Tibial nerve (tissue), 4 donors: Measurements from ENCODE around the gene CERS1. TPM values are rescaled to one million over a fixed set of nuclear protein-coding genes. Genes with fewer than 3 reads are reported as not detected.

Experiments
- DNase-seq, 2 donors: peaks; one replicate each; pipeline ENCODE4 v3.0.0-alpha.2; 2019; ENCODE audit warnings: low spot score in 2 of 2
- H3K27ac ChIP-seq, 4 donors: fragments of 200-600 bp; sonication (generic) in 3 of 4; one replicate each; pipeline ENCODE4 v1.5.1; 2017 to 2019; ENCODE audit warnings: mild to moderate bottlenecking in 1 of 4
- H3K27me3 ChIP-seq, 2 donors: fragments of 200-600 bp; sonication (generic) in 1 of 2; one replicate each; pipeline versions ENCODE4 v1.5.1 to v1.6.0; 2017 to 2019
- H3K36me3 ChIP-seq, 3 donors: fragments of 200-600 bp; sonication (generic); one replicate each; pipeline ENCODE4 v1.5.1; 2018 to 2019
- H3K4me1 ChIP-seq, 4 donors: fragments of 200-600 bp; sonication (generic) in 3 of 4; one replicate each; pipeline ENCODE4 v1.5.1; 2017 to 2019
- H3K4me3 ChIP-seq, 4 donors: fragments of 200-600 bp; sonication (generic) in 3 of 4; one replicate each; pipeline ENCODE4 v1.5.1; 2017 to 2019; ENCODE audit warnings: mild to moderate bottlenecking in 1 of 4, moderate library complexity in 1 of 4
- H3K9me3 ChIP-seq, 4 donors: fragments of 200-600 bp; sonication (generic) in 3 of 4; one replicate each; pipeline ENCODE4 v1.5.1; 2017 to 2019
- EP300 ChIP-seq, 2 donors: sonication (generic); formaldehyde crosslinking; IDR thresholded peaks; one replicate each; pipeline ENCODE4 v1.6.1; 2017; ENCODE audit warnings: antibody characterized with exemption in 2 of 2, mild to moderate bottlenecking in 1 of 2
- POLR2A ChIP-seq, 2 donors: fragments of 450-650 bp; IDR thresholded peaks; one replicate each; pipeline ENCODE4 v1.6.1; 2017; ENCODE audit warnings: antibody characterized with exemption in 2 of 2, mild to moderate bottlenecking in 2 of 2, moderate library complexity in 2 of 2
- WGBS, 2 donors: methylation state at CpG; one replicate each; pipeline ENCODE4 v1.1.5; 2018; 5-methylcytosine and 5-hydroxymethylcytosine counted together
- total RNA-seq, 4 donors: library from RNA; depleted of rRNA; stranded (reverse); fragments of >200 nt; gene quantifications; one replicate each; pipeline ENCODE4 v1.1.0, GENCODE V29; 2016
- TF ChIP-seq, protein P1 (sequence below), 5 experiments: fragments of 200-600 bp in 3 of 5; fragments of 450-650 bp in 2 of 5; sonication (generic) in 3 of 5; IDR thresholded peaks; one replicate each; pipeline ENCODE4 v1.5.1; 2016 to 2019; ENCODE audit warnings: antibody characterized with exemption in 5 of 5, mild to moderate bottlenecking in 3 of 5, moderate library complexity in 2 of 5

The CERS1 gene
- total RNA-seq, 4 donors from 2014 or later: 7.0 to 14.9 (median 13.4) TPM

DNA sequence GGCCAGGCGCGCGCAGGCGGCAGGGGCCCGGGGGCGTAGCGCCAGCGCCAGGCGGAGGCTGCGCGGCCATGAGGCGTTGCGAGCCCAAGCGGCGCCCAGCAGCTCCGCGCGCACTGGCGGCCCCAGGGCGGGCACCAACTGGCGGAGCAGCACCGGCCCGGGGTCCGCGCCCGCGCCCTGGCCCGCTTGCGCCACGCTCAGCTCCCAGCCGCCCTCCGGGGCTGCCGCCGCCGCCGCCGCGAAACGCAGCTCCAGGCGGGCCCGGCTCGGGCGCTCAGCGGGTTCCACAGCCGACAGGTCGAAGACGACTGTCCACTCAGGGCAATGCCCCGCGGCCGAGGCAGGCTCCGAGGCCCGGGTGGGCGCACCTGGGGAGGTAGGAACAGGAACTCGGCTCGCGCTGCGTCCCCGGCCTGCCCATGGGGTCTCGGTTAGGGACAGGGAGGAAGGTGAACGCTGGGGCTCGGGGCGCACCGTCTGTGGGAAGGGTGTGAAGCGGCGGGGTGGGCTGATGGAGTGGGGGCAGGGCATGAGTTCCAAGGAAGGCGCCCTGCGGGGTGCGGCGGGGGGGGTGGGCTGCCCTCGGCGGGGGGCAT is 26.8 kb downstream of the CERS1 start:
- H3K9me3 ChIP-seq: no peaks in the 10 kb centered on the region
- H3K27ac ChIP-seq: no peak overlapping the region
- peaks cover 6 to 58% (median 17%) of the 10 kb centered on the region in 3 donors for H3K36me3 ChIP-seq
- H3K4me1 ChIP-seq: peaks cover 0 to 22% (median 10%) of the 10 kb centered on the region in 4 donors
- WGBS, 2 donors: 51 to 69% methylated on average over 39 to 52 of the region's 71 CpGs
- H3K27me3 ChIP-seq: no peaks in the 10 kb centered on the region
- no peak overlapping the region for H3K4me3 ChIP-seq
- no peak for DNase-seq
- no peak for TF ChIP-seq POLR2A (IDR thresholded peaks at IDR 0.05)
- TF ChIP-seq EP300 (IDR thresholded peaks at IDR 0.05): no peak
- TF ChIP-seq, protein P1, sequence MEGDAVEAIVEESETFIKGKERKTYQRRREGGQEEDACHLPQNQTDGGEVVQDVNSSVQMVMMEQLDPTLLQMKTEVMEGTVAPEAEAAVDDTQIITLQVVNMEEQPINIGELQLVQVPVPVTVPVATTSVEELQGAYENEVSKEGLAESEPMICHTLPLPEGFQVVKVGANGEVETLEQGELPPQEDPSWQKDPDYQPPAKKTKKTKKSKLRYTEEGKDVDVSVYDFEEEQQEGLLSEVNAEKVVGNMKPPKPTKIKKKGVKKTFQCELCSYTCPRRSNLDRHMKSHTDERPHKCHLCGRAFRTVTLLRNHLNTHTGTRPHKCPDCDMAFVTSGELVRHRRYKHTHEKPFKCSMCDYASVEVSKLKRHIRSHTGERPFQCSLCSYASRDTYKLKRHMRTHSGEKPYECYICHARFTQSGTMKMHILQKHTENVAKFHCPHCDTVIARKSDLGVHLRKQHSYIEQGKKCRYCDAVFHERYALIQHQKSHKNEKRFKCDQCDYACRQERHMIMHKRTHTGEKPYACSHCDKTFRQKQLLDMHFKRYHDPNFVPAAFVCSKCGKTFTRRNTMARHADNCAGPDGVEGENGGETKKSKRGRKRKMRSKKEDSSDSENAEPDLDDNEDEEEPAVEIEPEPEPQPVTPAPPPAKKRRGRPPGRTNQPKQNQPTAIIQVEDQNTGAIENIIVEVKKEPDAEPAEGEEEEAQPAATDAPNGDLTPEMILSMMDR (IDR thresholded peaks at IDR 0.05): no peak

DNA sequence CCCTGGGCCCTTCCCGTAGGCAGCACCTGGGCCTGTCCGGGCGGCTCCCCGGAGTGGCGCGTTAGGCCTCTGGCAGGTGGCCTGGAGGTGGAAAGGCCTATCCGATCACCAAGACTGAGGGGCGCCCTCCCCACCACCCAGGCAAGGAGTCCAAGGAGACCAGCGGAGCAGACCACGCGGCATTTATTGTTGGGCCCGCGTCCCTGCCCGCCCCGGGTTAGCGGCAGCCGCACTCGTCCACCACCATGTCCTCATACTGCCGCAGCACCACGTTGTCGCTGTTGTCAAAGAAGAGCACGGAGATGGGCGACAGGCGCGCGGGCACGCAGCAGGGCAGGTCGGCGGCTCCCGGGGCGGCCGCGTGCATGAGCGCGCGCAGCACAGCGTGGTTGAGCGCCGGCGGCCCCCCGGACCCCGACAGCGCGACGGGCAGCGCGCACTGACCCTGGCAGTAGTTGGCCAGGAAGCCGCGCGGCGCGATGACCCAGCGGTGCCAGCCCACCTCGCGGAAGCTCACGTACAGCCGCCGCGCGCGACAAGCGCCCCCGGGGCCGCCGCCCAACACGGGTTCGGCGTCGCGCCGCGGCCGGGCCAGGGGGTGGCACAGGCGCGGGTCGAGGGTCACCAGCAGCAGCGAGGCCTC is 27.5 kb downstream of the CERS1 start:
- peaks cover 0 to 22% (median 10%) of the 10 kb centered on the region in 4 donors for H3K4me1 ChIP-seq
- no peak for DNase-seq
- H3K27me3 ChIP-seq: no peaks in the 10 kb centered on the region
- no peaks in the 10 kb centered on the region for H3K9me3 ChIP-seq
- 57 to 80% methylated on average over 54 to 64 of the region's 77 CpGs for WGBS, 2 donors
- H3K27ac ChIP-seq: no peak overlapping the region
- H3K36me3 ChIP-seq: peaks cover 9 to 62% (median 23%) of the 10 kb centered on the region in 3 donors
- TF ChIP-seq, protein P1 (IDR thresholded peaks at IDR 0.05): no peak
- TF ChIP-seq EP300 (IDR thresholded peaks at IDR 0.05) (no peak), POLR2A (IDR thresholded peaks at IDR 0.05) (no peak)
- H3K4me3 ChIP-seq: no peak overlapping the region

DNA sequence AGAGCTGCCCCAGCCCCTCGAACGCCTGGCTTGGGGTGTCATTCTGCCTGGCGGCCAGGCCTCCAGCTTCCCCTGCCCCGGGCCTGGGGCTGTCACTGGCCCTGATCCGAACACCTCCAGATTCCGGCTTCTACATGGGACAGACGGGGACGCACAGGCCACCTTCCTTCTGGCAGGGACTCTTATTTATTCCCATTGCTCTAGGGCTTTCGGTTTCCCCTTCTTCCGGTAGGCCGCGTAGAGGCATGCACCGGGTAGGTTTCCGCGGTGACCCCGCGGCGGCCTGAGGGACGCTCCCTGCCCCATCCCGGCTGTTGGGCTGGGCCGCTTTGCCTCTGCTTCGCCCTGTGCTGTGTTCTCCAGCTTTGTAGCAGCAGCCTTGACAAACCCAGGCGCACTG is 28.2 kb downstream of the CERS1 start:
- Histone ChIP-seq H3K27me3 (no peaks in the 10 kb centered on the region), H3K27ac (no peak overlapping the region), H3K36me3 (peaks cover 11 to 70% (median 31%) of the 10 kb centered on the region in 3 donors), H3K4me3 (no peak overlapping the region), H3K9me3 (no peaks in the 10 kb centered on the region), H3K4me1 (peaks cover 0 to 22% (median 10%) of the 10 kb centered on the region in 4 donors)
- no peak for DNase-seq
- WGBS, 2 donors: 94 to 95% methylated on average over 23 of the region's 23 CpGs
- TF ChIP-seq, protein P1 (IDR thresholded peaks at IDR 0.05): no peak
- TF ChIP-seq EP300 (IDR thresholded peaks at IDR 0.05) (no peak), POLR2A (IDR thresholded peaks at IDR 0.05) (no peak)

DNA sequence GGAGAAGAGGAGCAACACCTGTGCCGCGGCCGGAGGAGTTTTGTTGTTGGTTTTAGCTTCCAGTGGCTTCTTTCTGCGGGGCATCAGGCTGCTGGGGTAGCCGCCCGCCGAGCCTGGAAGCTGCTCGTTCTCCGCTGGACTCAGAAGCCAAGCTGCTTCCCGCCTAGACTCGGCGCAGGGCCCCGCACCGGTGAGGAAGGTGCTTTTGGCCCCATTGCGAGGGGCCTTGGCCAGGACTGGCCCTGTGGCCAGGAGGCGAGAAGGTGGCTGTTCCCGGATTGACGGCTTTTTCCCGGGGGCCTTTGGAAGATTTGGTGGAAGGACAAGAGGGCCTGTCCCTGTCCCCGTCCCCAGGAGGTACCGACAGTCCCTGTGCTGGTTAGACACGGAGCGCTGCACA is 28.8 kb downstream of the CERS1 start:
- peaks cover 0 to 22% (median 10%) of the 10 kb centered on the region in 4 donors for H3K4me1 ChIP-seq
- H3K9me3 ChIP-seq: no peaks in the 10 kb centered on the region
- H3K36me3 ChIP-seq: peaks cover 11 to 75% (median 31%) of the 10 kb centered on the region in 3 donors
- no peak for DNase-seq
- no peaks in the 10 kb centered on the region for H3K27me3 ChIP-seq
- H3K4me3 ChIP-seq: no peak overlapping the region
- no peak overlapping the region for H3K27ac ChIP-seq
- WGBS, 2 donors: 88 to 92% methylated on average over 20 to 22 of the region's 23 CpGs
- TF ChIP-seq EP300 (IDR thresholded peaks at IDR 0.05) (no peak), POLR2A (IDR thresholded peaks at IDR 0.05) (no peak)
- TF ChIP-seq, protein P1 (IDR thresholded peaks at IDR 0.05): no peak

DNA sequence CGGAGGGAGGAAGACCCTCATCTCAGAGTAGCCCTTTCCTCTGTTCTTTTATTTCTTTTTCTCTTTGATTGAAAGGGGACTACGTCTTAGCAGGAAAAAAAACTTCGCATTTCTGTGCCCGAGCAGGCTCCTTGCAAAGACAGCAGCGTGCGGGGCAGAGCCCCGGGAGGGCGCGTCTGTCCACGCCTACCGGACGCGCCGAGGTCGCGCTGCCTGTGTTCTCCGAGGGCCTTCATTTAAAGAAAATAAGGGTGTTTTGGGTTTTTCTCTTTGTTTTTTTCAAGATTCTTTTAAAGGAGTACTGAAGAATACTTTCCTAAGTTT is 29.2 kb downstream of the CERS1 start:
- no peak for DNase-seq
- WGBS, 2 donors: 67 to 69% methylated on average over 17 of the region's 17 CpGs
- H3K9me3 ChIP-seq: no peaks in the 10 kb centered on the region
- TF ChIP-seq, protein P1 (IDR thresholded peaks at IDR 0.05): peak in 2 of 5 experiments; percentile 13 to 19
- no peak for TF ChIP-seq EP300 (IDR thresholded peaks at IDR 0.05)
- no peak for TF ChIP-seq POLR2A (IDR thresholded peaks at IDR 0.05)
- H3K4me3 ChIP-seq: no peak overlapping the region
- H3K36me3 ChIP-seq: peaks cover 11 to 80% (median 31%) of the 10 kb centered on the region in 3 donors
- H3K27ac ChIP-seq: peak overlapping the region in 1 of 4 donors; percentile 8
- H3K27me3 ChIP-seq: no peaks in the 10 kb centered on the region
- peaks cover 0 to 22% (median 10%) of the 10 kb centered on the region in 4 donors for H3K4me1 ChIP-seq
